ENCODE data around the gene GSDMA.
"Not testable (repeated sequence)": the region's sequence is repeated elsewhere in the genome, so short reads cannot be mapped to it uniquely, and the experiment has no call there.

The GSDMA gene

DNA sequence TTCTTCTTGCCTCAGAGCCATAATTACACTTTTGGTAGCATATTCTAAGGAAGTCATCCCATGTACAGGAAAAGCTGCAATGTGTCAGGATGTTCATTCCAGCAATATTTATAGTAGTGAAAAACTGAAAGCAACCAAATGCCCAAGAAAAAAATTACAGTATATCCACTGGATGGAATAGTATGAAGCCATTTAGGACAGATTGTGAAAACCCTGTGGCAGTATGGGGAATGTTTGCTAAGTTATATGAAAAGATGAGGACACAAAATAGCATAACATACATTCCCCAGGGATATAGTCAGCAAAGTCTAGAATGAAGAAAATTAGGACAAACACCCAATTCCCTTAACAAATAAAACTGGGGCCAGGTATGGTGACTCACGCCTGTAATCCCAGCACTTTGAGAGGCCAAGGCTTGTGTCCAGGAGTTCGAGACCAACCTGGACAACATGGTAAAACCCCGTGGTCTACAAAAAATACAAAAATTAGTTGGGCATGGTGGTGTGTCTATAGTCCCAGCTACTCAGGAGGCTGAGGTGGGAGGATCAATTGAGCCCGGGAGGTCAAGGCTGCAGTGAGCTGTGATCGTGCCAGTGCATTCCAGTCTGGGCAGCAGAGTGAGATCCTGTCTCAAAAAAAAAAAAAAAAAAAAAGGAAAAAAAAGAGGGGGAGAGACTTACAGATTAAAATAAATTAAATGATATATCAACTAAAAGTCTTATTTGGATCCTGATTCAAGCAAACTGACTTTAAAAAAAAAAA is 33.0 kb upstream of the GSDMA start:
- DNase-seq (ENCODE audit: low read depth), result no peak

GRCh38 chr17:39933912-39934311 is 28.9 kb upstream of the GSDMA start:
- no peak for DNase-seq (ENCODE audit: low read depth)

DNA sequence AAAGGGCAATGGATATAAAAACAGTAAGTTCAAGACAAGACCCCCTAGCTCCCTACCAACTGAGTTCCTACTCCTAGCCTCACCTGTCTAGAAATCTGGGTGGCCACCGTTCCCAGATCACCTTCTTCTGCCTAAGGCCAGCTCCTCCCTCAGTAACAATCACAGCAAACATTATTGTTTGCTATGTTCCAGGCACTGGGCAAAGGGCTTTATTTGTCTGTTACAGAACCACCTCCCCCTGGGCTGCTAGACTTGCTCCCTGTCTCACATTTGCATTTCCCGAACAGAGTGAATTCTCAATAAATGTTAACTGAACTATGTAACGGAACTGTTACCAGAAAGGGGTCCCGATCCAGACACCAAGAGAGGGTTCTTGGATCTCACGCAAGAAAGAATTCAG is 28.5 kb upstream of the GSDMA start:
- no peak for DNase-seq (ENCODE audit: low read depth)

DNA sequence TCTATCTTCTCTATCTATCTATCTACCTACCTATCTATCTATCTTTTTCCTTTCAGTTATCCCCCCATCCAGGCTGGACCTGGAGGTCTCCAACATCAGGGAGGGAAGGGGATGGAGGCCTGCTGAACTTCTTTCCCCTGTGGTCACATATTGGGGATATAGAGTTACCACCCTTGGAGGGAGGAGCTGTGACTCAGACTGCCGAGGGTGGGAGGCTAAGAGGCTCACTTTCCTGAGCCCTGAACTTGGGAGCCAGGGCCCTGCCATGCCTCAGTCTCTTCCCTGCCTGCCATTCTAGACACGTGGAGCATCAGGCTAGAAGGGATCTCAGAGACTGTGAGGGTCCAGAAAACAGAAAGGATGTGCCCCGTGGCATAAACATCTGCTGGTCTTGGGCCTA is 26.9 kb upstream of the GSDMA start:
- DNase-seq (ENCODE audit: low read depth), result no peak

- DNase-seq (ENCODE audit: low read depth), result no peak
Measured at GRCh38 chr17:39937447-39937846, 25.4 kb upstream of the GSDMA start.

GRCh38 chr17:39938140-39938869 is 24.5 kb upstream of the GSDMA start:
- no peak for DNase-seq (ENCODE audit: low read depth)

- no peak for DNase-seq (ENCODE audit: low read depth)
Measured at GRCh38 chr17:39939106-39939505, 23.7 kb upstream of the GSDMA start.

- peak; percentile 31 for DNase-seq (ENCODE audit: low read depth)
Measured at GRCh38 chr17:39939588-39940419, 23.0 kb upstream of the GSDMA start.

DNA sequence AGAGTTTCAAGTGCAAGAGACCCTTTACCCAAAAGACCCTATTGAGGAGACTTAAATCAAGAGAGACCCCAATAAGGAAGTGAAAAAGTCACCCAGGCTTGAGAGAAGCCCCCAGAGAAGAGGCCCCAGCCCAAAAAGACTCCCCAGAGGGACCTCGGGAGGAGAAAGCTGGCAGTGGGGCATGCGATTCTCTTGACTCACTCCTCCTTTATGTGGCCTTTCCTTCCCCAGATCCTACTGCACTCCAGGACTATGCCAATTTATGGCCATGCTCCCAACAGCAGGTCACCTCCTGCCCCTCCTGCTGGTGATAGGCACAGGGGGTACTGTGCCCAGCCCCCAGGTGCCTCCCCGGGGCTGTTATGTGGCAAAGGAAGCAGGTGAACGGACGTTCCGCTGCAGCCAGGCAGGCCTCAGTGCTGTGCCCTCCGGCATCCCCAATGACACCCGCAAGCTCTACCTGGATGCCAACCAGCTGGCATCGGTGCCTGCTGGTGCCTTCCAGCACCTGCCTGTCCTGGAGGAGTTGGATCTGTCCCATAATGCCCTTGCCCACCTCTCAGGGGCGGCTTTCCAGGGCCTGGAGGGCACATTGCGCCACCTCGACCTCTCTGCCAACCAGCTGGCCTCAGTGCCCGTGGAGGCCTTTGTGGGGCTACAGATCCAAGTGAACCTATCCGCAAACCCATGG is 19.0 kb upstream of the GSDMA start:
- no peak for DNase-seq (ENCODE audit: low read depth)

- DNase-seq (ENCODE audit: low read depth), result no peak
Measured at GRCh38 chr17:39944393-39944711, 18.5 kb upstream of the GSDMA start.

DNA sequence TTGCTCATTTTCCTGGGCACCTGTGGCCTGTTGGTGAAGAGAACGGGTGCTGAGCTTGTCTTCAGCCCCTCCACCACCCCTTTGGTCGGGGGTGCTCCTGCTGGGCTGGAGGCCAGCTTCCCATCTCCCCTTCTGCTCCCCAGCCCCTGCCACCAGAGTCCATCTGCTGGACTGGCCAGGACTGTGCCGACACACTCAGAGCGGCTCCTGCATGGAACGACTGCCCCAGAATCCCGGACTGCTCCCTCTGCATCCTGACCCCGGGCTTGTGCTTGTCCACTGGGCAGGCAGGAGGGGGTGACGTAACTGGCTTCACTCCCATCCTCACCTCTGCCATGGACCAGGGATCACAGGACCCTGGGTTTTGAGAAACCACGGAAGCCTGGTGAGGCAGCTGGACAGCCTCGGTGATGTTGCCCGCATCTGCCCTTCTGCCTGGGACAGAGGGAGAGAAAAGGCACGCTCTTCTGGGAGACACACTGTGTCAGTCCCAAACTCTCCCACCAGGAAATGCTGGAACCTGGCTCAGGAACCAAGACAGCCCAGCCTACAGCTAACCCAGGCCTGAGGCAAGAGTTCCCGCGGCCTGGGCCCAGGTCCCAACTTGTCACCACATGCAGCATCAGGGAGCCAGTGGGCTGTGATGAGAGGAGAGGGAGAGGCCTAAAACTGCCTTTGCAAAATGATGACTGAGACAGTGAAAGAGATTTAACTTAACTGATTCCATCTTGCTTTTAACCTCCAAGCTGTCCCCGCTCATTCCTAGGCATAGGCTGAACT is 16.1 kb upstream of the GSDMA start:
- no peak for DNase-seq (ENCODE audit: low read depth)

DNA sequence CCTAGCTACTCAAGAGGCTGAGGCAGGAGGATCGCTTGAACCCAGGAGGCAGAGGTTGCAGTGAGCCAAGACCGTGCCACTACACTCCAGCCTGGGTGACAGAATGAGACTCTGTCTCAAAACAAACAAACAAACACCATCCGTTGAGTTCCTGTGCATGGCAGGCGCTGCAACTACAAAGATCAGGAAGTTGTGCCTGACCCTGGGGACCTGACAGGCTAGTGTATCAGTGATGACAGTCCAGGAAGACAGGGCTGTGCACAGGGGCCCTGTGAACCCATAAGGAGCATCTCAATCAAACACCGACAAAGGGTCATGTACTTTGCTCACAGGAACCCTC is 14.3 kb upstream of the GSDMA start:
- DNase-seq (ENCODE audit: low read depth), result not testable (repeated sequence)

GRCh38 chr17:39949028-39949427 is 13.8 kb upstream of the GSDMA start:
- DNase-seq (ENCODE audit: low read depth), result no peak

GRCh38 chr17:39950871-39951348 is 11.9 kb upstream of the GSDMA start:
- no peak for DNase-seq (ENCODE audit: low read depth)

DNA sequence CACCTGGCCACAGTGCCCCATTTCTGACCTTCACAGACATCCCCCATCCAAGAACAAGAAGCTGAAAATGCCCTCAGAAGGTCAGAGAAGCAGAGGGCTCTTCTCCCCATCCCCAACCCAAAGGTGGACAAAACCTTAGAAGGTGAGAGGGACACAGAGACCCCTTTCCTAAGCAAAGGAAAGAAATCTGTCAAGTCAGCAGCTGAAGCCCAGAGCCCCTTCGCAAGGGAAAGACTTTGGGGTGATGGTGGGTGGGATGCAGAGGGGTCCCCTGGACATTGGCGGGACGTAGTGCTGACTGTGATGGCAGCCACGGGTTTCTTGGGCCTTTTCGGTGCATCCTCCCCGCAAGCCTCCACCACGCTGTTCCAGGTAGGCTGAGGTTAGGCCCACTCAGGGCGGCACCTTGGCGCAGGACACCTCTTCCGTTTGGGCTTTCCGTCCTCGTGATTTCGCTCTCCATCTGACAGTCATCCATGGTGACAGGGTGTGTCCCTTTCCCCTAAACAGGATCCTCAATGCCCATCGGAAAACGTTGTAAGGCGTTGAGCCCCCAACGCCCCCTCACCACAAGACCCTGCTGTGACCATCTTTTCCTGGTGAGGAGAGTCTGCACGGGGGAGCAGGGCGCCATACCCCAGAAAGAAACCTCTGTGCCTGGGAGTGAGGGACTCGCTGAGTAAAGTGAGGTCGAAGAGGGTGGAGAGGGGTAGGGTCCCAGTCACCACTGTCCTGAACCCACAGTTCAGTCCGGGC is 10.7 kb upstream of the GSDMA start:
- DNase-seq (ENCODE audit: low read depth), result no peak

DNA sequence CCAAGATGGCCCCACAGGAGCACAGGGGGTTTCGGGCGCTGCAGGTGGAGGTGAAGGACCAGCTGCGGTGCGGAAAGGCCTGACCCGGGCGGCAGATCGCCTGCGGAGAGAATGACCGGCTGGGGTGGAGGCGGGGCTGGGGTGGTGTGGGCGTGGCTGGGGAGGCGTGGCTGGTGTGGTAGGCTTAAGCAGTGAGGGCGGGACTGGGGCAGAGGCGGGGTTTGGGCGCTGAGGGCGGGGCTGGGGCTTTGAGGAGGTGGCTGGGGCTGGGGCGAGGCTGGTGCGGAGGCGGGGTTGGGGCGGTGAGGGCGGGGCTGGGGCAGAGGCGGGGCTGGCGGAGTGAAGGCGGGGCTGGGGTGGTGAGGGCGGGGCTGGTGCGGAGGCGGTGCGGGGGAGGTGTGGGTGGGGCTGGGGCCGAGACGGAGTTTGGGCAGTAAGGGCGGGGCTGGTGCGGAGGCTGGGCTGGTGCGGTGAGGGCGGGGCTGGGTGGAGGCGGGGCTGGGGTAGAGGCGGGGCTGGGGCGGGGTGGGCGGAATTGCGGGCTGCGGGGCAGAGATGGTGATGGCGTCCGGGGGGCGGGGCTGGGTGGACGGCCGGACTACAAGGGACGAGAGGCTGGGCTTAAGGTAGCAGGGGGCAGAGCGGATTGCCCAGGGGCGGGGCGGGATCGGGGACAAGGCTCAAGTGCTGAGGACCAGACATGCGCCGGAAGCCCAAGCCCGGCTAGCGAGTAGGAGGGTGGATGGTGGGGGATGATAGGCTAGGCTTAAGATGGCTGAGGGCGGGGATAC is 9.9 kb upstream of the GSDMA start:
- peak; percentile 82 for DNase-seq (ENCODE audit: low read depth)

DNA sequence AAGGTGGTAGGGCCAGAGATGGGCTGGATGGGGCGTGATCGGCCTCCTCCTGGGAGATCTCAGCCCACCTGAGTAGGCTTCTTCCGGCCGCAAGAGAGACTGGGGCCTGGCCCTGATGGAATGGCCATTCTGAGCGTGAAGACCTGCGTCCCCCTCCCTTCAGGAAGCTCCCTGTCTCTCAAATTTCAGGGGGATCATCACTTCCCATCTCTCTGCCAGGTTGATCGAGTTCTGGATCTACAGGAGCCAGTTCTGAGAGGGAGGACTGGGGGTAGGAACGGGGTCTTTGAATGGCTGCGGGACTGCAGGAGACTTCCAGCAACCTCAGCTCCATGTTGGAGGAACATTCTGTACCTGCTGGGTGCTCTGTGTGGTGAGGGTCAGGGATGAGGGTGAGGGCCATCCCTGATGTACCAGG is 9.3 kb upstream of the GSDMA start:
- no peak for DNase-seq (ENCODE audit: low read depth)

- DNase-seq (ENCODE audit: low read depth), result no peak
Measured at GRCh38 chr17:39954876-39955275, 7.9 kb upstream of the GSDMA start.

GRCh38 chr17:39955726-39956225 is 7.0 kb upstream of the GSDMA start:
- no peak for DNase-seq (ENCODE audit: low read depth)

Data from activated T-cell treated with anti-CD3 and anti-CD28 coated beads for 24 hours (primary cell).